Measurements from ENCODE around the gene NPIPA1.
"Not testable (repeated sequence)": the region's sequence is repeated elsewhere in the genome, so short reads cannot be mapped to it uniquely, and the experiment has no call there.

GRCh38 chr16:14988092-14988491, 50.8 kb downstream of the NPIPA1 start:
- TF ChIP-seq ZBTB8A, CTCF (tag by site-specific recombination; IDR thresholded peaks at IDR 0.05): not testable (repeated sequence)
- TF ChIP-seq, protein P1, sequence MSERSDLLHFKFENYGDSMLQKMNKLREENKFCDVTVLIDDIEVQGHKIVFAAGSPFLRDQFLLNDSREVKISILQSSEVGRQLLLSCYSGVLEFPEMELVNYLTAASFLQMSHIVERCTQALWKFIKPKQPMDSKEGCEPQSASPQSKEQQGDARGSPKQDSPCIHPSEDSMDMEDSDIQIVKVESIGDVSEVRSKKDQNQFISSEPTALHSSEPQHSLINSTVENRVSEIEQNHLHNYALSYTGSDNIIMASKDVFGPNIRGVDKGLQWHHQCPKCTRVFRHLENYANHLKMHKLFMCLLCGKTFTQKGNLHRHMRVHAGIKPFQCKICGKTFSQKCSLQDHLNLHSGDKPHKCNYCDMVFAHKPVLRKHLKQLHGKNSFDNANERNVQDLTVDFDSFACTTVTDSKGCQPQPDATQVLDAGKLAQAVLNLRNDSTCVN (tag by site-specific recombination; optimal IDR thresholded peaks at IDR 0.05) = not testable (repeated sequence)
